Fibroblast of lung (primary cell): Measurements from ENCODE around the gene AGBL1.

ENCODE experiments used
- EZH2 ChIP-seq: IDR thresholded peaks from 2 replicates; pipeline ENCODE4 v1.5.1; 2012; ENCODE audit warnings: low read length, control low read depth, mild to moderate bottlenecking; ENCODE audit errors: missing control alignments
- TF ChIP-seq, protein P1 (sequence below), 2 donors: IDR thresholded peaks in 1 of 2; conservative IDR thresholded peaks in 1 of 2; 1 replicate in 1 of 2; 2 replicates in 1 of 2; pipeline ENCODE4 v1.5.1; 2011 to 2012; ENCODE audit warnings: low read length in 2 of 2, control low read depth in 1 of 2, inconsistent platforms in 1 of 2, low read depth in 1 of 2, mild to moderate bottlenecking in 1 of 2

- TF ChIP-seq, protein P1, sequence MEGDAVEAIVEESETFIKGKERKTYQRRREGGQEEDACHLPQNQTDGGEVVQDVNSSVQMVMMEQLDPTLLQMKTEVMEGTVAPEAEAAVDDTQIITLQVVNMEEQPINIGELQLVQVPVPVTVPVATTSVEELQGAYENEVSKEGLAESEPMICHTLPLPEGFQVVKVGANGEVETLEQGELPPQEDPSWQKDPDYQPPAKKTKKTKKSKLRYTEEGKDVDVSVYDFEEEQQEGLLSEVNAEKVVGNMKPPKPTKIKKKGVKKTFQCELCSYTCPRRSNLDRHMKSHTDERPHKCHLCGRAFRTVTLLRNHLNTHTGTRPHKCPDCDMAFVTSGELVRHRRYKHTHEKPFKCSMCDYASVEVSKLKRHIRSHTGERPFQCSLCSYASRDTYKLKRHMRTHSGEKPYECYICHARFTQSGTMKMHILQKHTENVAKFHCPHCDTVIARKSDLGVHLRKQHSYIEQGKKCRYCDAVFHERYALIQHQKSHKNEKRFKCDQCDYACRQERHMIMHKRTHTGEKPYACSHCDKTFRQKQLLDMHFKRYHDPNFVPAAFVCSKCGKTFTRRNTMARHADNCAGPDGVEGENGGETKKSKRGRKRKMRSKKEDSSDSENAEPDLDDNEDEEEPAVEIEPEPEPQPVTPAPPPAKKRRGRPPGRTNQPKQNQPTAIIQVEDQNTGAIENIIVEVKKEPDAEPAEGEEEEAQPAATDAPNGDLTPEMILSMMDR (conservative IDR thresholded peaks at IDR 0.05 in 1 of 2, IDR thresholded peaks at IDR 0.05 in 1 of 2; ENCODE audit: low read depth in 1 of 2, low read length in 2 of 2): no peak
- no peak for TF ChIP-seq EZH2
Observed at GRCh38 chr15:86333819-86334218, 254.1 kb downstream of the AGBL1 start.
